Endodermal cell (in vitro differentiated cells): ENCODE results near the gene CDHR1. TPM values are rescaled to one million over a fixed set of nuclear protein-coding genes. Genes with fewer than 3 reads are reported as not detected.

Experiments used
- DNase-seq: peaks from one replicate; pipeline ENCODE4 v3.0.0-alpha.2; 2017
- H3K27ac ChIP-seq: 2 replicates; pipeline ENCODE4 v1.5.1; 2013; ENCODE audit warnings: mild to moderate bottlenecking, low read depth, low read length, moderate library complexity
- H3K27me3 ChIP-seq: 2 replicates; pipeline ENCODE4 v1.6.1; 2013; ENCODE audit warnings: mild to moderate bottlenecking, low read length, moderate library complexity; ENCODE audit not compliant: insufficient read depth, control insufficient read depth, poor library complexity, severe bottlenecking
- H3K36me3 ChIP-seq: 2 replicates; pipeline ENCODE4 v1.7.0; 2013; ENCODE audit warnings: mild to moderate bottlenecking, low read length, moderate library complexity; ENCODE audit not compliant: control insufficient read depth, insufficient read depth
- H3K4me1 ChIP-seq: one replicate; pipeline ENCODE4 v1.7.0; 2013; ENCODE audit warnings: low read length; ENCODE audit not compliant: control insufficient read depth, insufficient read depth
- H3K4me3 ChIP-seq: 2 replicates; pipeline ENCODE4 v1.5.1; 2013; ENCODE audit warnings: mild to moderate bottlenecking, low read length, moderate library complexity
- H3K9ac ChIP-seq: 2 replicates; pipeline ENCODE4 v1.6.1; 2013; ENCODE audit warnings: mild to moderate bottlenecking, low read length, moderate library complexity; ENCODE audit not compliant: poor library complexity, severe bottlenecking; ENCODE audit errors: extremely low read depth
- H3K9me3 ChIP-seq: 2 replicates; pipeline ENCODE4 v1.6.1; 2013; ENCODE audit warnings: mild to moderate bottlenecking, low read length, moderate library complexity; ENCODE audit not compliant: control insufficient read depth
- H3K27ac Mint-ChIP-seq: 2 replicates; pipeline ENCODE4 v1.8.0; 2020; ENCODE audit warnings: mixed read lengths
- H3K27me3 Mint-ChIP-seq: 2 replicates; pipeline ENCODE4 v1.8.0; 2021; ENCODE audit warnings: mild to moderate bottlenecking, mixed read lengths; ENCODE audit not compliant: insufficient read depth
- H3K36me3 Mint-ChIP-seq: 2 replicates; pipeline ENCODE4 v1.8.0; 2020; ENCODE audit warnings: low read depth, mixed read lengths
- H3K4me1 Mint-ChIP-seq: 2 replicates; pipeline ENCODE4 v1.8.0; 2020; ENCODE audit warnings: mixed read lengths
- H3K4me3 Mint-ChIP-seq: 2 replicates; pipeline ENCODE4 v1.8.0; 2020; ENCODE audit warnings: mild to moderate bottlenecking, moderate library complexity, mixed read lengths
- H3K9me3 Mint-ChIP-seq: 2 replicates; pipeline ENCODE4 v1.8.0; 2020; ENCODE audit warnings: mild to moderate bottlenecking, mixed read lengths
- WGBS, 2 experiments: methylation state at CpG; one replicate each; pipeline versions ENCODE4 v1.1.5 to v1.1.7; 2013; ENCODE audit warnings: missing lambda C conversion rate in 2 of 2, mixed read lengths in 1 of 2; ENCODE audit not compliant: insufficient coverage in 1 of 2, insufficient read length in 1 of 2; 5-methylcytosine and 5-hydroxymethylcytosine counted together
- total RNA-seq, 2 donors: library from RNA; stranded (reverse); fragmentation: NEBNext Ultra II Directional in 1 of 2; extraction: Animal tissue kit (Norgen Biotek cat#: 25700) in 1 of 2; gene quantifications; 2 replicates in 1 of 2; 3 replicates in 1 of 2; pipeline ENCODE4 v1.2.1, GENCODE V29; 2021
- TF ChIP-seq, protein P1 (sequence below): fragments of 200-600 bp; sonication (generic); conservative IDR thresholded peaks from 2 replicates; pipeline ENCODE4 v1.5.0; 2021; ENCODE audit warnings: antibody characterized with exemption, mild to moderate bottlenecking

CDHR1 gene
- total RNA-seq, 2 donors from 2014 or later = 0.77 to 4.1 TPM

DNA sequence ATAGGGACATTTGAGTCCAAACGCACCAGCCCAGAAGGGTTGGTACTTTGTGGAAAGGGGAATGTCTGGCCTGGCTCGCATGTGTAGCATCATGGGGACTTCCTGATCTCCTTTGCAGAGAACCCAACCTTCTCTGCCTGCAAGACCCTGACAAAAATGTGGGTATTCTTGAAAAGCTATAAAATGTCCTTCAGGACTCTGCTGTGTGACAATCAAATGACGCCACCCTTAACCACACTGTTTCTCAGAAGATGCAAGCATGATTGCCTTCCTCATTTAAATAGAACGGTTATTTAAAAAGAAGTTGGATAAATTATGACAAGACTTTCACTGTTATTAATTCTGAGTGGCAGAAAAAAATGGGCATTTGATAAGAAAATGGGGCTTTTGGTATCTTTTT is 35.8 kb upstream of the CDHR1 start:
- H3K9me3 Mint-ChIP-seq = peaks cover 7% of the 10 kb centered on the region
- no peak overlapping the region for H3K27ac ChIP-seq
- peaks cover 21% of the 10 kb centered on the region for H3K36me3 ChIP-seq
- H3K9ac ChIP-seq = no peak overlapping the region
- no peak overlapping the region for H3K4me3 Mint-ChIP-seq
- H3K4me1 Mint-ChIP-seq = peaks cover 49% of the 10 kb centered on the region
- H3K27me3 ChIP-seq = peaks cover 14% of the 10 kb centered on the region
- H3K36me3 Mint-ChIP-seq = peaks cover 22% of the 10 kb centered on the region
- TF ChIP-seq, protein P1, sequence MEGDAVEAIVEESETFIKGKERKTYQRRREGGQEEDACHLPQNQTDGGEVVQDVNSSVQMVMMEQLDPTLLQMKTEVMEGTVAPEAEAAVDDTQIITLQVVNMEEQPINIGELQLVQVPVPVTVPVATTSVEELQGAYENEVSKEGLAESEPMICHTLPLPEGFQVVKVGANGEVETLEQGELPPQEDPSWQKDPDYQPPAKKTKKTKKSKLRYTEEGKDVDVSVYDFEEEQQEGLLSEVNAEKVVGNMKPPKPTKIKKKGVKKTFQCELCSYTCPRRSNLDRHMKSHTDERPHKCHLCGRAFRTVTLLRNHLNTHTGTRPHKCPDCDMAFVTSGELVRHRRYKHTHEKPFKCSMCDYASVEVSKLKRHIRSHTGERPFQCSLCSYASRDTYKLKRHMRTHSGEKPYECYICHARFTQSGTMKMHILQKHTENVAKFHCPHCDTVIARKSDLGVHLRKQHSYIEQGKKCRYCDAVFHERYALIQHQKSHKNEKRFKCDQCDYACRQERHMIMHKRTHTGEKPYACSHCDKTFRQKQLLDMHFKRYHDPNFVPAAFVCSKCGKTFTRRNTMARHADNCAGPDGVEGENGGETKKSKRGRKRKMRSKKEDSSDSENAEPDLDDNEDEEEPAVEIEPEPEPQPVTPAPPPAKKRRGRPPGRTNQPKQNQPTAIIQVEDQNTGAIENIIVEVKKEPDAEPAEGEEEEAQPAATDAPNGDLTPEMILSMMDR = no peak
- peaks cover 53% of the 10 kb centered on the region for H3K27me3 Mint-ChIP-seq
- H3K27ac Mint-ChIP-seq = no peak overlapping the region
- H3K4me1 ChIP-seq = peaks cover 4% of the 10 kb centered on the region
- no peak overlapping the region for H3K4me3 ChIP-seq
- no peak for DNase-seq
- H3K9me3 ChIP-seq = no peaks in the 10 kb centered on the region
- WGBS, 2 experiments = 94 to 100% methylated on average over 3 to 4 of the region's 4 CpGs

DNA sequence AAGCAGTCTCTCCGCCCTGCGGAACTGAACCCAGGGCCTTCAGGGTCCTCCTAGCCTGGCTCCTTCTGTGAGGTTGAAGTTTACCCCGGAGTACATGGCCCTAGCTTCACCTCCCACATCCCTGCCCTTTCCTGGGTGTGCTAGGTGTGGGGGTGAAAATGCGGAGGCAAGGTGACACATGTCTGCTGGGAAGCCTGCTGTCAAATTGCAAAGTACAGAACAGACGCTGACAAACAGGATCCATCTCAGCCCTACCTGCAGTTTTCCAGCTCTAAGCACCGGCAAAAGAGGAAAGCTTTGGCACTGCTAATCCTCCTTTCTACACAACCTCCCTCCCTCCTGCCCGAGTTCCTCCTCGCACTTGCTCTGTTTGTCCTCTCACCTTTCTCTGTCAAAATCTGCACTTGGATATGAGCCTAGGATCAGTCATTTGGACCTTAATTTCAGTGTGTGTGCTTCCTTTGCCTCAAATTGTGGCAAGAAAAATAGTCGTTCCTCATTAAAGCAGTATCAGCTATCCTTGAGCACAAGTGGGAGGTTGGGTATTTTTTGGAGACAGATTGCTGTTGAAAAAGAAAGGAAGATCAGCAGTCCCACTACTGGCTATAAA is 35.2 kb upstream of the CDHR1 start:
- Mint-ChIP-seq H3K36me3 (peaks cover 15% of the 10 kb centered on the region), H3K4me3 (no peak overlapping the region), H3K9me3 (peaks cover 7% of the 10 kb centered on the region), H3K4me1 (peaks cover 54% of the 10 kb centered on the region), H3K27ac (no peak overlapping the region), H3K27me3 (peaks cover 58% of the 10 kb centered on the region)
- Histone ChIP-seq H3K4me1 (peaks cover 4% of the 10 kb centered on the region), H3K9ac (no peak overlapping the region), H3K27ac (no peak overlapping the region), H3K4me3 (peak overlapping the region; percentile 0), H3K27me3 (peaks cover 17% of the 10 kb centered on the region), H3K36me3 (peaks cover 15% of the 10 kb centered on the region), H3K9me3 (no peaks in the 10 kb centered on the region)
- no peak for DNase-seq
- WGBS, 2 experiments = 59 to 79% methylated on average over 5 to 9 of the region's 9 CpGs
- TF ChIP-seq, protein P1 = no peak

DNA sequence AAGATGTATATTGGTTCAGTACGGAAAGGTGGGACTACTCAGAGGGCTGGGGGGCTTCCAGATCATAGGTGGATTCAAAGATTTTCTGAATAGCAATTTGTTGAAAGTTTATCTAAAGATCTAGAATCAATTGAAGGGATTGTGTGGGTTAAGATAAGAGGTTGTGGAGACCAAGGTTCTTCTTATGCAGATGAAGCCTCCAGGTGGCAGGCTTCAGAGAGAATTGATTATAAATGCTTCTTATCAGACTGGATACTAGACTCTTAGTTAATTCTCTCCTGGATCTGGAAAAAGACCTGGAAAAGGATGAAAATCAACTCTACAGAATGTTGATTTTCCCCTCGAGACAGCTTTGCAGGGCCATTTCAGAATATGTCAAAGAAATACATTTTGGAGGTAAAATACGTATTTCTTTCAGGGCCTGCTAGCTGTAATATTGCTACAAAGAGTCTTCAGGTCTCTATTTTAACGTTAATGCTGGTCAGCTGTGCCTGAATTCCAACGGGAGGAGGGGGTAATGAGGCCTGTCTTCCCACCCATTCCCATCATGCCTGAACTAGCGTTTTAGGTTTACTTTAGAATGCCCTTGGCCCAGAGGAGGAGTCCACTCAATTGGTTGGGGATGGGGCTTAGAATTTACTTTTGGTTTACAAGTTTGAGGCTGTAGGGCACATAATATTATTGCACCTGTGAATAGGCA is 33.5 kb upstream of the CDHR1 start:
- Mint-ChIP-seq H3K4me3 (no peak overlapping the region), H3K27me3 (peaks cover 73% of the 10 kb centered on the region), H3K9me3 (peaks cover 7% of the 10 kb centered on the region), H3K27ac (no peak overlapping the region), H3K4me1 (peaks cover 68% of the 10 kb centered on the region), H3K36me3 (peaks cover 2% of the 10 kb centered on the region)
- no peak overlapping the region for H3K27ac ChIP-seq
- H3K4me3 ChIP-seq = no peak overlapping the region
- TF ChIP-seq, protein P1 = peak; percentile 56
- no peaks in the 10 kb centered on the region for H3K9me3 ChIP-seq
- H3K27me3 ChIP-seq = peaks cover 29% of the 10 kb centered on the region
- peaks cover 4% of the 10 kb centered on the region for H3K4me1 ChIP-seq
- H3K9ac ChIP-seq = no peak overlapping the region
- no peak for DNase-seq
- 47 to 75% methylated on average over 3 to 6 of the region's 6 CpGs for WGBS, 2 experiments
- H3K36me3 ChIP-seq = peaks cover 2% of the 10 kb centered on the region
